ENCODE data around the gene ZNF71. TPM values are rescaled to one million over a fixed set of nuclear protein-coding genes. Genes with fewer than 3 reads are reported as not detected.
"Not testable (repeated sequence)": the region's sequence is repeated elsewhere in the genome, so short reads cannot be mapped to it uniquely, and the experiment has no call there.

The ZNF71 gene
- total RNA-seq, 6 experiments from 2014 or later, result 0.90 to 2.8 (median 1.5) TPM

GRCh38 chr19:56671613-56671994 lies 76.5 kb downstream of the ZNF71 start, which contains the start of gene ZNF835:
TSS of gene ZNF835 (minus strand) at chr19:56671757. CDS start at chr19:56665198, 6,559 bp downstream.
- TF ChIP-seq POLR2A (IDR thresholded peaks at IDR 0.05) (no peak), CTCF (IDR thresholded peaks at IDR 0.05) (peak in 1 of 4 donors; percentile 18)
- Histone ChIP-seq H3K4me3 (peak within 1 kb of the TSS; percentile 34 to 59 (median 41)), H3K27ac (no peak within 1 kb of the TSS), H3K4me1 (no peaks in the 10 kb centered on the region), H3K9me3 (no peaks in the 10 kb centered on the region), H3K36me3 (no peaks in the 10 kb centered on the region), H3K27me3 (no peaks in the 10 kb centered on the region)
- intact Hi-C loops (cut with DNase I), result no loop called here
- WGBS (ENCODE audit: insufficient coverage, low coverage, low lambda C conversion rate, missing lambda C conversion rate), result 0% methylated on average over 8 of the region's 32 CpGs
- DNase-seq, result peak; percentile 84 to 93 (median 86)
- ATAC-seq, result peak; percentile 86 to 98 (median 92)

DNA sequence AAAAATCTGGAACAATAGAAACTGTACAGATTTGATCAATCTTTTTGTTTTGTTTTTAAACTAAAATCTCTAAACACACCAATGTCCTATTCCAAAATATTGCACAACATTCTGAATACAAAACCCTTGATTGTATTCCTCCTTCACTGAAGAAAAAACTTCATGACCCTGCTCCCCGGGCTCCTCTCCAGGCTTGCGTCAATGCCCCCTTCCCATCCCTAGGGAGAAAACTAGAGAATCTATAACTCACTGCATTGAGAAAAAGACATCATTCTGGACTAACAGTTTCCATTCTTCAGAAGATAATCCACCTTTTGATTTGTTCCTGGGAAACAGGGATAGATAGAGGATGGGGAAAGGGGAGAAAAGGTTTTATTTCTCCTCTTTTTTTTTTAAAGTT lies 77.5 kb downstream of the ZNF71 start:
- DNase-seq; H3K4me3 ChIP-seq; H3K36me3 ChIP-seq; ATAC-seq; H3K9me3 ChIP-seq; H3K4me1 ChIP-seq; intact Hi-C loops (cut with DNase I); H3K27ac ChIP-seq; H3K27me3 ChIP-seq: not testable (repeated sequence)
- WGBS (ENCODE audit: insufficient coverage, low coverage, low lambda C conversion rate, missing lambda C conversion rate), result 77% methylated on average over 2 of the region's 2 CpGs

Other genes with a start within 250 kb of the ZNF71 start
- 1 to 10 TPM in 4 of 6 experiments, under 1 TPM in 2; 0.80 to 2.8 (median 1.5) TPM for gene ZNF582, start 201.8 kb upstream of the ZNF71 start, total RNA-seq
- gene ZNF583, start 191.0 kb upstream of the ZNF71 start, total RNA-seq, result 1 to 10 TPM in 3 of 6 experiments, under 1 TPM in 3; 0.50 to 2.9 (median 1.3) TPM
- gene ZNF667, start 118.0 kb upstream of the ZNF71 start, total RNA-seq, result 1 to 10 TPM in 1 of 6 experiments, under 1 TPM in 5; 0.56 to 2.0 (median 0.69) TPM
- 1 to 10 TPM; 1.1 to 3.6 (median 2.2) TPM for gene ZNF471, start 87.4 kb upstream of the ZNF71 start, total RNA-seq
- gene ZFP28, start 56.4 kb upstream of the ZNF71 start, total RNA-seq, result 1 to 10 TPM in 1 of 6 experiments, under 1 TPM in 5; 0.53 to 2.6 (median 0.77) TPM
- gene ZNF470, start 27.8 kb upstream of the ZNF71 start, total RNA-seq, result 1 to 10 TPM; 1.2 to 5.7 (median 2.9) TPM
- gene SMIM17, start 47.9 kb downstream of the ZNF71 start, total RNA-seq, result not detected
- gene ZNF835, start 76.5 kb downstream of the ZNF71 start, total RNA-seq, result 1 to 10 TPM in 1 of 6 experiments, under 1 TPM in 5; 0.15 to 1.3 (median 0.53) TPM
- 1 to 10 TPM; 3.0 to 9.5 (median 6.5) TPM for gene PEG3, start 245.4 kb downstream of the ZNF71 start, total RNA-seq
- gene ZIM2, start 245.4 kb downstream of the ZNF71 start, total RNA-seq, result 1 to 10 TPM in 1 of 6 experiments, under 1 TPM in 1, not detected in 4; 0.22 to 1.8 TPM